Spleen (tissue), 7 donors: Measurements from ENCODE around the gene FREY1.

ENCODE experiments used
- CTCF ChIP-seq, 11 experiments: fragments of 200-600 bp in 7 of 11; fragments of 450-650 bp in 4 of 11; sonication (generic) in 4 of 11; IDR thresholded peaks in 8 of 11; conservative IDR thresholded peaks in 3 of 11; 1 replicate in 7 of 11; 2 replicates in 4 of 11; pipeline versions ENCODE4 v1.4.0 to v1.8.0; 2016 to 2021; ENCODE audit warnings: antibody characterized with exemption in 11 of 11, inconsistent platforms in 4 of 11, mild to moderate bottlenecking in 1 of 11
- POLR2A ChIP-seq, 3 donors: fragments of 450-650 bp; IDR thresholded peaks; one replicate each; pipeline ENCODE4 v1.5.1; 2017; ENCODE audit warnings: antibody characterized with exemption in 3 of 3, mild to moderate bottlenecking in 1 of 3
- POLR2AphosphoS5 ChIP-seq, 3 donors: sonication (generic); formaldehyde crosslinking; IDR thresholded peaks; one replicate each; pipeline ENCODE4 v1.5.1; 2017; ENCODE audit warnings: antibody characterized with exemption in 3 of 3
- donor health status: DM: no; HTN: no; CAD: no; lungs with moderate emphysema.
- donor health status: DM: no; HTN: no; CAD: no.
- donor health status: DM: no; HTN: no; CAD: no.

GRCh38 chr11:45877221-45877620 is 29.9 kb downstream of the FREY1 start:
- TF ChIP-seq POLR2A (IDR thresholded peaks at IDR 0.05) (no peak), CTCF (IDR thresholded peaks at IDR 0.05 in 8 of 11, conservative IDR thresholded peaks at IDR 0.05 in 3 of 11) (no peak), POLR2AphosphoS5 (IDR thresholded peaks at IDR 0.05) (no peak)
